Measurements from ENCODE around the gene PURB. TPM values are rescaled to one million over a fixed set of nuclear protein-coding genes. Genes with fewer than 3 reads are reported as not detected.

The PURB gene
- total RNA-seq, 4 donors from 2014 or later = 35.0 to 54.3 (median 45.7) TPM

DNA sequence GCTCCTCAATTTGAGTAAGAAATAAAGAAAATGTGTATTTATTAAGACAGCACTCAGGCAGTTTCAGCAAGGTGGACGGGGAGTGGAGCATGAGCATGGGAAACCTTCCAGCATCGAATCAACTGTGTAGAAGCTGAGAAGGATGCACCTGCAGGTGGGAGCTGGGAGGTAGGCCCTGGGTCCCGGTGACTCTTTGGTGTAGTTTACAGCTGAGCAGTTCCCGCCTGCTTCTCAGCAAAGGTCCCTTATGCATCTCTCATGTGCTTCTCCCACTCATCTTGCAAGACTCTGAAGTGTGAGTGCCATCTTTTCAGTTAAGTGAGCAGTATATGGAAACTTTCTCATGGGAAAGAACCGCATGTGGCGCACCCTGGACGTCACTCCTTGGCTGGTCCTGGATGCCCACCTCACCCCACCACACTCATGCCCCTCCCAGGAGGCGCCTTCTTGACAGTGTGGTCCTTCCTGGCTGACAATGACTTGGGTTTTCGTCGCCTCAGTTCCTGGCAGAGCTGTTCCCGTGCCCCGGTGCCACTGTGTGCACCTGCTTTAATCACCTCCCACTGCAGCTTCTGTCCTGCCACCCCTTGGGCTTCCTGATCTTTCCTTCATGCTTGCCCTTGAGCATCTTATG, 19.8 kb upstream of the PURB start:
- ATAC-seq = no peak
- TF ChIP-seq POLR2A (IDR thresholded peaks at IDR 0.05) (no peak), POLR2AphosphoS5 (IDR thresholded peaks at IDR 0.05) (no peak), EP300 (IDR thresholded peaks at IDR 0.05) (no peak)
- TF ChIP-seq, protein P1, sequence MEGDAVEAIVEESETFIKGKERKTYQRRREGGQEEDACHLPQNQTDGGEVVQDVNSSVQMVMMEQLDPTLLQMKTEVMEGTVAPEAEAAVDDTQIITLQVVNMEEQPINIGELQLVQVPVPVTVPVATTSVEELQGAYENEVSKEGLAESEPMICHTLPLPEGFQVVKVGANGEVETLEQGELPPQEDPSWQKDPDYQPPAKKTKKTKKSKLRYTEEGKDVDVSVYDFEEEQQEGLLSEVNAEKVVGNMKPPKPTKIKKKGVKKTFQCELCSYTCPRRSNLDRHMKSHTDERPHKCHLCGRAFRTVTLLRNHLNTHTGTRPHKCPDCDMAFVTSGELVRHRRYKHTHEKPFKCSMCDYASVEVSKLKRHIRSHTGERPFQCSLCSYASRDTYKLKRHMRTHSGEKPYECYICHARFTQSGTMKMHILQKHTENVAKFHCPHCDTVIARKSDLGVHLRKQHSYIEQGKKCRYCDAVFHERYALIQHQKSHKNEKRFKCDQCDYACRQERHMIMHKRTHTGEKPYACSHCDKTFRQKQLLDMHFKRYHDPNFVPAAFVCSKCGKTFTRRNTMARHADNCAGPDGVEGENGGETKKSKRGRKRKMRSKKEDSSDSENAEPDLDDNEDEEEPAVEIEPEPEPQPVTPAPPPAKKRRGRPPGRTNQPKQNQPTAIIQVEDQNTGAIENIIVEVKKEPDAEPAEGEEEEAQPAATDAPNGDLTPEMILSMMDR (IDR thresholded peaks at IDR 0.05) = no peak
- H3K27me3 ChIP-seq = no peaks in the 10 kb centered on the region
- H3K36me3 ChIP-seq = no peaks in the 10 kb centered on the region
- no peaks in the 10 kb centered on the region for H3K4me1 ChIP-seq
- H3K9me3 ChIP-seq = no peaks in the 10 kb centered on the region
- H3K4me3 ChIP-seq = no peak overlapping the region
- no peak overlapping the region for H3K27ac ChIP-seq
- WGBS, 2 donors (ENCODE audit: low coverage in 1 of 2) = 89 to 93% methylated on average over 4 to 10 of the region's 12 CpGs

DNA sequence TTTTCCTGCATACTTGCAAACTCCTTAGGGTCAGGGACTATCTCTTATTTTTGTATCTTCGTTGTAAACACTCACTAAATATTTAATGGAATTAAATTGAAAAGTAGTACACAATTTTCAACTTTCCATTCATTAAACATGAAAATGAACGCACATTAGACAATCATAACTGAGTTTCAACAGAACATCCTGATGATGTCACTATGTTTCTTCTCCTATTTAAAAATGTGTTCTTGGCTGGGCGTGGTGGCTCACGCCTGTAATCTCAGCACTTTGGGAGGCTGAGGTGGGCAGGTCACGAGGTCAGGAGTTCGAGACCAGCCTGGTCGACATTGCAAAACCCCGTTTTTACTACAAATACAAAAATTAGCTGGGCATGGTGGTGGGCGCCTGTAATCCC, 14.1 kb upstream of the PURB start:
- Histone ChIP-seq H3K36me3 (no peaks in the 10 kb centered on the region), H3K4me1 (no peaks in the 10 kb centered on the region), H3K27me3 (no peaks in the 10 kb centered on the region), H3K9me3 (no peaks in the 10 kb centered on the region), H3K27ac (no peak overlapping the region), H3K4me3 (no peak overlapping the region)
- TF ChIP-seq POLR2A (IDR thresholded peaks at IDR 0.05) (no peak), POLR2AphosphoS5 (IDR thresholded peaks at IDR 0.05) (no peak), EP300 (IDR thresholded peaks at IDR 0.05) (no peak)
- TF ChIP-seq, protein P1 (IDR thresholded peaks at IDR 0.05) = no peak
- ATAC-seq = no peak
- WGBS, 2 donors (ENCODE audit: low coverage in 1 of 2) = 78 to 86% methylated on average over 6 to 9 of the region's 9 CpGs

DNA sequence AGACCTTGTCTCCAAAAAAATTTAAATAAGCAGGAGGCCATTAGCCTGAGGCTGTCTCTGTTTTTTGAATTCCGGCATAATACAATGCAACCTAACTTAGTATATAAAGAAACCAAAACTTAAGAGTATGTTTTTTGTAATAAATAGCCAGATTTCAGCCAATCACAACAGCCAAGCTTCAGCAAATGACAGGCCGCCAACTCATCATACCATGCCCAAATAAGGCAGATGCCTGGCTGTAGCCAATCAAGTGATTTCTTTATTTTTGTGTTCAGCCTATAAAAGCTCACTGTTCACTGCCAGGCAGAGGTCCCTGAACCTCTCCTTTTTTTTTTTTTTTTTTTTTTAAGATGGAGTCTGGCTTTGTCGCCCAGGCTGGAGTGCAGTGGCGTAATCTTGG, 12.7 kb upstream of the PURB start:
- Histone ChIP-seq H3K4me3 (no peak overlapping the region), H3K36me3 (no peaks in the 10 kb centered on the region), H3K27ac (no peak overlapping the region), H3K4me1 (no peaks in the 10 kb centered on the region), H3K9me3 (no peaks in the 10 kb centered on the region), H3K27me3 (no peaks in the 10 kb centered on the region)
- TF ChIP-seq EP300 (IDR thresholded peaks at IDR 0.05) (no peak), POLR2A (IDR thresholded peaks at IDR 0.05) (no peak), POLR2AphosphoS5 (IDR thresholded peaks at IDR 0.05) (no peak)
- TF ChIP-seq, protein P1 (IDR thresholded peaks at IDR 0.05) = no peak
- WGBS, 2 donors (ENCODE audit: low coverage in 1 of 2) = 100% methylated on average over 2 of the region's 4 CpGs
- no peak for ATAC-seq

DNA sequence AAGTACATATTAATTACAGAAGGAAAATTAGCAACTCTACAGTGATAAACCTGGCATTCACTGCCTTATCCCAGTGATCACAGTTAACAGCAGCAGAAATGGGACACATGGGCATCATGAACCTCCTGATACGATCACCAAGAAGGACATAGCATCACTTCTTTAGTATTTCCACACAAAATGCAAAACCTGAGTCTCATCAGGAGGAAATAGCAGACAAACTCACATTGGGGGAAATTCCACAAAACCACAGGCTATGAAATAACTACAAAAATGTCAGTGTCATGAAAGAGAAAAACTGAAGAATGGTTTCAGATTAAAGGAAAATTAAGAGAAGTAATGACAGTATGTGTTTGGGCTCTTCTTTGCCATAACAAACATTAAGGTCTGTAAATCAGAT, 12.0 kb upstream of the PURB start:
- no peaks in the 10 kb centered on the region for H3K9me3 ChIP-seq
- no peaks in the 10 kb centered on the region for H3K4me1 ChIP-seq
- ATAC-seq = no peak
- TF ChIP-seq POLR2A (IDR thresholded peaks at IDR 0.05) = no peak
- TF ChIP-seq EP300 (IDR thresholded peaks at IDR 0.05) = no peak
- no peak for TF ChIP-seq POLR2AphosphoS5 (IDR thresholded peaks at IDR 0.05)
- TF ChIP-seq, protein P1 (IDR thresholded peaks at IDR 0.05) = no peak
- no peak overlapping the region for H3K27ac ChIP-seq
- no peak overlapping the region for H3K4me3 ChIP-seq
- no peaks in the 10 kb centered on the region for H3K36me3 ChIP-seq
- H3K27me3 ChIP-seq = no peaks in the 10 kb centered on the region
- WGBS, 2 donors (ENCODE audit: low coverage in 1 of 2) = 90 to 100% methylated on average over 1 of the region's 1 CpG

DNA sequence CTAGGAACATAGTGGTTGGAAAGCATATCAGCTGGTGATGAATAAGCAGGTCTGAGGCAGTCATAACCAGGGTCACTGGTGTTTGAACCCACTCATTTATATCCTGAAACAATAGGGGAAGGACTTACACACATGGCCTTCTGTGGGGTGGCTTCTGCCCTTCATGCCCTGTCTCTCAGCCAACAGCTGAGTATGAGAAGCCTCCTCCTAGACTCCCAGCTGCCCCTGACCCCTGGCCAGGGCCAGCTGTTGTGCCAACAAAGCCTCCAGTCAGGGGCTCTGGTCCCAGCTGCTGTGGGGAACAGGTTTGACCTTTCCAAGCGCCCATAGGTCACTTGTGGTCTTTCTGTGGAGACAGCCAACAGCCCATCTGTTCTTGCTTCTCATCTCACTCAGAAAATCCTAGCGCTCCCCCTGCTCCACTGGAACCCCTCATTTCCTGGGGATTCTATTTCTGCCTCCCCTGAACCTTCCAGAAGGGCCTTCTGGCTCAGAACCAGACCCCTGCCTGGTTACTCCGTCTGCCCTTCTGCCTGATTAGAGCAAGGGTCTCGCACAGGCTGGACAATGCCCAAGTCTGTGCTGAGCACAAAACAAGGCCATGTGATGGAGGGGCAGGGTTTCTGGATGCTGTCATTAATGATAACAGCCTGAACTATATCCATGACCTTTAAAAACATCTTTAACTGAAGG, 9.7 kb upstream of the PURB start:
- Histone ChIP-seq H3K27ac (no peak overlapping the region), H3K27me3 (no peaks in the 10 kb centered on the region), H3K9me3 (no peaks in the 10 kb centered on the region), H3K36me3 (no peaks in the 10 kb centered on the region), H3K4me3 (no peak overlapping the region), H3K4me1 (no peaks in the 10 kb centered on the region)
- no peak for TF ChIP-seq POLR2AphosphoS5 (IDR thresholded peaks at IDR 0.05)
- no peak for TF ChIP-seq EP300 (IDR thresholded peaks at IDR 0.05)
- TF ChIP-seq POLR2A (IDR thresholded peaks at IDR 0.05) = no peak
- TF ChIP-seq, protein P1 (IDR thresholded peaks at IDR 0.05) = no peak
- 80 to 100% methylated on average over 2 of the region's 4 CpGs for WGBS, 2 donors (ENCODE audit: low coverage in 1 of 2)
- ATAC-seq = no peak
